GM21576 (cell line): ENCODE results near the gene SLC30A1.

Source experiments
- ATAC-seq: cut with Tn5 transposase; IDR thresholded peaks from one replicate; pipeline ENCODE4 v1.9.1; 2021; ENCODE audit warnings: mild to moderate bottlenecking, moderate library complexity; ENCODE audit not compliant: unreplicated experiment

The SLC30A1 gene

GRCh38 chr1:211525101-211525676 is 53.8 kb downstream of the SLC30A1 start:
- ATAC-seq, result no peak

- ATAC-seq, result no peak
Measured at GRCh38 chr1:211524521-211524920, 54.4 kb downstream of the SLC30A1 start.

GRCh38 chr1:211522804-211523203 is 56.2 kb downstream of the SLC30A1 start:
- ATAC-seq, result no peak
